K562 (cell line): ENCODE measurements around the gene FPGS. TPM values are rescaled to one million over a fixed set of nuclear protein-coding genes. Genes with fewer than 3 reads are reported as not detected.
A peak's percentile ranks its signal among the peaks of the same experiment; 100 is the strongest.

Experiments used
- CREB5 ChIP-seq: fragments of 250-450 bp; sonication (Bioruptor Pico); IDR thresholded peaks from 2 replicates; pipeline ENCODE4 v1.5.0; 2020; ENCODE audit warnings: mild to moderate bottlenecking
- FOXP1 ChIP-seq: sonication (generic); formaldehyde crosslinking; IDR thresholded peaks from 2 replicates; pipeline ENCODE4 v1.8.0; 2022; ENCODE audit warnings: mild to moderate bottlenecking, missing genetic modification reagents
- MTA3 ChIP-seq: fragments of 450-650 bp; formaldehyde crosslinking; IDR thresholded peaks from 2 replicates; pipeline ENCODE4 v1.6.1; 2017; ENCODE audit warnings: mild to moderate bottlenecking, borderline replicate concordance
- SIN3B ChIP-seq: fragments of 450-650 bp; IDR thresholded peaks from 2 replicates; pipeline ENCODE4 v1.6.1; 2017; ENCODE audit warnings: low read depth, mild to moderate bottlenecking, moderate library complexity
- ZBTB43 ChIP-seq: sonication (generic); formaldehyde crosslinking; IDR thresholded peaks from 2 replicates; pipeline ENCODE4 v1.8.0; 2023; ENCODE audit warnings: mild to moderate bottlenecking, missing genetic modification reagents
- ZC3H4 ChIP-seq: sonication (generic); formaldehyde crosslinking; IDR thresholded peaks from 2 replicates; pipeline ENCODE4 v1.9.0; 2021; ENCODE audit warnings: missing genetic modification reagents, borderline replicate concordance
- ZNF217 ChIP-seq: sonication (generic); formaldehyde crosslinking; IDR thresholded peaks from 2 replicates; pipeline ENCODE4 v1.8.0; 2022; ENCODE audit warnings: mild to moderate bottlenecking, missing genetic modification reagents
- ZNF695 ChIP-seq: fragments of 450-650 bp; formaldehyde crosslinking; IDR thresholded peaks from 2 replicates; pipeline ENCODE4 v1.4.0; 2020; ENCODE audit warnings: mild to moderate bottlenecking, moderate library complexity
- polyA plus RNA-seq, 8 experiments: library from polyadenylated mRNA; depleted of rRNA in 4 of 8; stranded (reverse) in 5 of 8; unstranded in 3 of 8; fragments of >200 nt; fragmentation: Nextera tagmentation in 2 of 8; fragmentation: Illumina TruSeq in 1 of 8; extraction: Ambion mirVana in 2 of 8; extraction: Trizol in 1 of 8; gene quantifications; 2 replicates each; pipeline versions ENCODE4 v1.2.1 to v1.2.3, GENCODE V29; 2011 to 2014; ENCODE audit warnings: inconsistent platforms in 1 of 8, missing spikeins in 1 of 8
- total RNA-seq, 7 experiments: library from RNA; depleted of rRNA in 6 of 7; stranded (reverse); fragments of >200 nt in 6 of 7; fragmentation: Illumina TruSeq in 2 of 7; extraction: Trizol in 2 of 7; gene quantifications; 2 replicates each; pipeline versions ENCODE4 v1.2.1 to v1.2.3, GENCODE V29; 2011 to 2021; ENCODE audit warnings: low replicate concordance in 1 of 7

The FPGS gene
- total and polyA plus RNA-seq, 9 of the 15 experiments (the other 6 are each of a cell fraction or from before 2014, with no cell fraction given): 0.84 to 86.4 (median 59.2) TPM

- TF ChIP-seq ZBTB43: no peak
- TF ChIP-seq SIN3B: peak; percentile 38; the same call in 1 of the 2 replicates
- no peak for TF ChIP-seq CREB5 (CRISPR knock-in tag)
- TF ChIP-seq ZC3H4 (CRISPR knock-in tag): no peak
- TF ChIP-seq ZNF695: no peak
- 0 out of 2 replicates have a peak, but pooled peaks have one; percentile 16 for TF ChIP-seq FOXP1
- no peak for TF ChIP-seq ZNF217 (CRISPR knock-in tag)
- TF ChIP-seq MTA3: peak; percentile 14; the same call in 1 of the 2 replicates
- TF ChIP-seq, all 486 proteins: peak for 65
Measured at GRCh38 chr9:127785023-127785932, 17.4 kb upstream of the FPGS start (continued).
